SKM-1 (cell line): ENCODE measurements around the gene TAL2.
"Not testable (repeated sequence)": the region's sequence is repeated elsewhere in the genome, so short reads cannot be mapped to it uniquely, and the experiment has no call there.

Experiments used
- DNase-seq: peaks from one replicate; lab custom pipeline; 2025; ENCODE audit not compliant: unreplicated experiment; lab: John Stamatoyannopoulos, UW

Gene TAL2

DNA sequence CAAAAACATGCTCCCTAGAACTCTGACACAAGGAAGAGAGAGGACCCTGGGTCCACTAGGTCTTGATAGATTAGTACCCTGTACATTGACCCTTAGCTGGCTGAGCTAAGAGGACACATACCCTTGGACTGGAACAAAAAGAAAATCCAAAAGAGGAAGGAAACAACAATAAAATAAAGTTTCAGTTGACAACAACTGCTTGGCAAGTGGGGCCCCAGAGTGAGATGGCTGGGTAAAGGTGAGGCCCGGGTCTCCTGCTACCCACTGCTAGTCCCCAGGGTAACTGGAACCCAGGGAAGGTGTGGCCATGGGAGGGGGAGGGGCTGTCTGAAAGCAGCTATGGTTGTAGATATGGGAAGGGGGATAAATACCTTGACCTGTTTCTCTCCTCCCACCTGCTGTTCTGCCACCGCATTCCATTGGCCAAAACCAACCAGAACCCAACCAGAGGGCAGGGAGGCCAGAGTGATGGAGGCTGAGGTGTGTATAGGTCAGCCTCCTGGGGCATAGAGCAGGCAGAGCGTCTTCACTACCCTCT is 11.7 kb downstream of the TAL2 start:
- no peak for DNase-seq

- no peak for DNase-seq
These were observed 14.2 kb downstream of the TAL2 start for GRCh38 chr9:105676351-105676923.

GRCh38 chr9:105678163-105678562 is 15.9 kb downstream of the TAL2 start:
- DNase-seq = no peak

DNA sequence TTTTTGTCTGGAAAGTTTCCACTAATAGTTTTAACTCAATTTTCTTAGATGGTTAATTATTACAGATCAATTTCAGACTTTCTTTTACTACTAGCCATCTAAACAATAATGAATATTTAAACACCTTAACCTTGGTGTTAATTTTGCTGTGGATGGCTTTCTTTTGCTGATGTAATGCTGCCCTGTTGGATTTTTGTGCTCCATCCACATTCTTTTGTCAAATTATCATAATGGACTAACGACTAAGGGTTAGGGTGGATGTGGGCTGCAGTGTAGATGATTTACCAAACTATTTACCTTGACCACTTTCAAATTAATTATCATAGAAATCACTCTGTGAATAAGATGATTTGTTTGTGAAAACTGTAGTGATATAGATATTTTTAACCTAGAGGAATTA is 16.5 kb downstream of the TAL2 start:
- DNase-seq = no peak

DNA sequence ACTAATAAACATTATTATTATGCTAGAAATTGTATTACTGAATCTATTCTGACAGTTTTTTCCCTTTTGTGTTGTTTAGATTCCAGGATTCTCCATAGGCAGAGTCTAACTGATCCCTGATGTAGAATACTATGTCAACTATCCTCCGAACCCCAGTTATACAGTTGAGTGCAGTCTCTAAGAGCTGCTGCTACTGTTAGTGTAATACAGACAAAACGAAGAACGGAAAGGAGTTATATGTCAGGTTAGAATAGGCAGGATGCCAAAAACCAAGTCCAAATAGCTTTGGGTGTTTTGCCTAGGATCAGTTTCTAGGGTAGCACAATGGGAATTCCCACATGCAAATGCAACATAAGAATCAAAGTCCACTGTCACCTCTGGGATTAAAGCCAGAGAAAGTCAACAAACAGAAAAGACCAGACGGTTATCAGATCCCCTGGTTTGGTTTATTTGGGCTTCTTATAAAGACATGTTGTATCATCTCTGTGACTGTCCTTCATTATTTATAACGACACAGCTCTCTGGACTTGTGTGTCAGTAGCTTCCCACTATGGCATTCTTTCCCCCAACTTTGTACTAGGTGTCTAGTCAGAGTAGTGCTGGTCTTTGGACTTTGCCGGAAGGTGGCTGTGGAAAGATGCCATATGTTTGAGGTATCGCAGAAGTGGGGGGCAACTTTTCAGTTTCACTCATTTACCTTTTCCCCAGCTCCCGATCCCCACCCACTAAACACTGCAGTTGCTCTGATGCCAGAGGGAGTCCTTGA is 17.2 kb downstream of the TAL2 start:
- no peak for DNase-seq

DNA sequence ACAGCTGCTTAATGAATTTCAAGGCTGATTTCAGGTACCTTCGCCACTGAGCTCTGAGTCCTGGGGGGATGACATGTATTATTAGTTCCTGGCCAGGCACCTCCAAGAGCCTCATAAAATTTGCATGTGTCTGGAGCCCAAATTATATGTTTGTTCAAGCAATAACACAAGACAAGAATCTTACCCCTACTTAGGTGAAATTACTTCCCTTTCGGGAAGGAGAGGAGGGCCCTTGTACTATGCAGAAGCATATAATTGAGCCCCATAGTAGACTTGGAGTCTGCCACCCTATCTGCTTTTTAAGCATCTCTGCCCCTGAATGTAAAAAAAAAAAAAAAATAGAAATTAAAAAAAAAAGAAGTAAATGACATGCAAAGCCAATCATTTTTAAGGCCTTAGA is 19.1 kb downstream of the TAL2 start:
- no peak for DNase-seq

DNA sequence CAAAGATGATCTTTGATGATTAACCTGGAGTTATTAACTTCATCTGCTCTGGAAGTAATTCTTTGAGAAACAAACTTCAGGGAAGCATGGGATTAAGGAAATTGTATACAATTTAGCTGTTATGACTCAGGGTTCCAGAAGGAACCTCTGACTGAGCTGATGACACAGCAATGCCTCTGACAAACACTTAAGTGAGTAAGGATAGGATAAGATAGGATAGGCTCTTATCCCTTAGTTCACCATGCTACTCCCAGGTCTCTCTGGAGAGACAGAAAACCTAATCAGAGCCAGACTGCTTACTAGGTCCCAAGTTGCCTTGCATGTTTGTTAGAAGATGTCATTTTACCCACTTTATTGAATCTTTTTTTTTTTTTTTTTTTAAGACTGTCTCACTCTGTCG is 19.5 kb downstream of the TAL2 start:
- DNase-seq = no peak

DNA sequence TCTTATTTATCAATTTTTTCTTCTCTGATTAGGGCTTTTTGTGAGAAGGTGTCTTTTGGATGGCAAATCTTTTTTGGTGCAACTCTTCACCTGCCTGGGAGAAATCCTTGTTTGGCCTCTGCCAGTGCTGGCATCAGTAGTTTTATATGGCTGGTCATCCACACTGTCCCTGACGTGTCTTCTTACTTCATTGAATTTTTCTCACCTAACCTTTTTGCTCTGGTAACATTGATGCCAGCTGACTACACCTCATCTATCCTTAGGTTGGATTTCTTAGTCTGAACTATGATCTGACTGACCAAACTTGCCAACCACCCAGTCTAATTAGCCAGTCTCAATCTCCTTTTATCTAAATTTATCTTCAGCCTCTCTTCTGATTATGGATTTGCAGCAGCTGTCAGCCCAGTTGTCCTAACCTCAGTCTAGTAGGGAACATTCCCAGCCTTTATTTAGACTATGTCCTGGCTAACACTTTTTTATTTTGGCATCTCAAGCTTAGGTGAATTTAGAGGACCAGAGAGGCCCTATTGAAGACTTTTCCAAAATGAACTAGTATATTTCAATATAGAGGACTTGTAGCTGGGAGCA is 21.5 kb downstream of the TAL2 start:
- no peak for DNase-seq

DNA sequence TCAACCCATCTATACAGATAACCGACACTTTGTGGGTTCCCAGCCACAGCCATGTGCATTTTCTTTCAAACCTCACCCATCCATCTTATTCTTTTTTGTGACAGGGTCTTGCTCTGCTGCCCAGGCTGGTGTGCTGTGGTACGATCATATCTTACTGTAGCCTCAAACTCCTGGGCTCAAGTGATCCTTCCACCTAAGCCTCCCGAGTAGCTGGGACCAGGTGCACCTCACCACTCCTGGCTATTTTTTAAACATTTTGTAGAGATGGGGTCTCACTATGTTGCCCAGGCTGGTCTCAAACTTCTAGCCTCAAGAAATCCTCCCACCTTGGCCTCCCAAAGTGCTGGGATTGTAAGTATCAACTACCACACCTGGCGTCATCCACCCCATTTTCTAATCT is 24.7 kb downstream of the TAL2 start:
- DNase-seq = no peak

GRCh38 chr9:105690742-105691141 is 28.5 kb downstream of the TAL2 start:
- DNase-seq = no peak

GRCh38 chr9:105693435-105694189 is 31.4 kb downstream of the TAL2 start:
- DNase-seq = no peak

DNA sequence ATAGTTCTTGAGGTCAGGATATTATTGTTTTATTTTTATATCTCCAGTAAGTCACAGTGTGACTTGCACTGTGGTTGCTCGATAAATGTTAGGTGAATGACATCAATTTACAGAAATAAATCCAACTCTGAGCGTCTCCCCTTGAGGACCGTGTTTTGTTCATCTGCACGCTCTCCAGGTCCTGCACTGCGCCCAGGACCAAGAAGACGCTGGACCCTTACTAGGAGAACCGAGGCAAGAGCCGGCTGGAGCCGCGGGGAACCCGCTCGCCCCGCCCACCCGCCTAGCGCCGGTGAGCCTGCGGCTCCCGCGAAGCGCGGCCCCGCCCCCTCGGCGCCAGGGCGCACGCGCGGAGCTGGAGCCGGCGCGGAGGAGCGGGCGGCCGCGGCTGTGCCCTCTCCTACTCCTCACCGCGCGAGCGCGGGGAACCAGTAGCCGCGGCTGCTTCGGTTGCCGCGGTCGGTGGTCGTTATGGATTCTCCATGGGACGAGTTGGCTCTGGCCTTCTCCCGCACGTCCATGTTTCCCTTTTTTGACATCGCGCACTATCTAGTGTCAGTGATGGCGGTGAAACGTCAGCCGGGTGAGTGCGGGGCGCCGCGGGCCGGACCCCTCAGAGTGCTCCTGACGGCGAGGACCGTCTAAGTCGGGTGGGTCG is 32.1 kb downstream of the TAL2 start, which contains the start of gene TMEM38B:
TSS of gene TMEM38B (plus strand) at position 352 of the 658 bp plus-strand sequence. CDS start at position 472, 120 bp downstream.
- DNase-seq = no peak

GRCh38 chr9:105694848-105695581 is 32.8 kb downstream of the TAL2 start:
- no peak for DNase-seq

GRCh38 chr9:105696219-105696793 is 34.0 kb downstream of the TAL2 start:
- DNase-seq = no peak

DNA sequence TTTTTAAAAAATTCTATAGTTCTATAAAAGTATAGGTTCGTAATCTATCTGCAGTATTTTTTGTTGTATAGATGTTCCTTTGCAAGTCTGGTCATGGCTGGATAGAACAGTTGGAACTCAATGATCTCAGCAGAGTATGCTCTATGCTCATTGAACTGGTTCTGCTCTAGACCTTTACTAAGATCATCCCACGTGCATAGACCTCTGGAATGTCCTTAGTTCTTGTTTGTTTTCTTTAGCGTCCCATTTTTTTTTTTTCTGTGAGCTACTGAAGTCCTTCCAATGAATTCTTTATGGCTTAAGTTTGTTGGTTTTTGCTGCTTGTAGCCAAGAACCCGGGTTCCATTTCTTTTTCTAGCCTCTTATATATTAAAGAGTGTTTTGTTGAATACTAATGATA is 35.6 kb downstream of the TAL2 start:
- DNase-seq = no peak

GRCh38 chr9:105698348-105698870 is 36.2 kb downstream of the TAL2 start:
- no peak for DNase-seq

- no peak for DNase-seq
These were observed 38.4 kb downstream of the TAL2 start for GRCh38 chr9:105700668-105701067.

GRCh38 chr9:105701145-105701544 is 38.9 kb downstream of the TAL2 start:
- DNase-seq = no peak

DNA sequence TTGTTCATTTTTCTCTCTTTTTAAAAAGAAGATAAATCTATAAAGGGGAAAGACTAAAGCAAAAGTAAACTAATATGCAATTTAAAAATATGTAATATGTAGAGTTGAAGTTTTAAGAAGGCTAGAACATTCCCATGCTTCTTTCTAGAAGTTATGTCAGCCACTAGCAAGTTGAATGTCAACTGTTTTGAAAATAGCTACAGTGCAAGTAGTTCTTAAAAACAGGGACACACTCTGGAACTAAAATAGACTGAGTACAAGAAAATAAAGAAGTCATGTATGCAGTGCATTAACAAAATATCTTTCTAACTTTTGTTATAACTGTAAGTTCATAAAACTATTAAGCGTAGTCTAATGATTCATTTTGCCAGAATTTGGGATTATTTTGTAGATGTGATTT is 40.0 kb downstream of the TAL2 start:
- no peak for DNase-seq

- not testable (repeated sequence) for DNase-seq
These were observed 41.4 kb downstream of the TAL2 start for GRCh38 chr9:105703638-105704037.
